Activated naive CD8-positive, alpha-beta T cell treated with anti-CD3 and anti-CD28 coated beads, Interleukin-2, amount 50 U/mL, for 24 hours (primary cell): ENCODE measurements around the gene RUSF1.

Source experiments
- ATAC-seq: fragments of 150-1000 bp; cut with Tn5 transposase; one replicate; pipeline ENCODE4 v1.10.0; 2021
- DNase-seq: peaks from one replicate; pipeline ENCODE4 v3.0.0; 2021
- H3K27ac Mint-ChIP-seq: one replicate; pipeline ENCODE4 v1.8.0; 2021; ENCODE audit warnings: mild to moderate bottlenecking, mixed read lengths
- H3K27me3 Mint-ChIP-seq: one replicate; pipeline ENCODE4 v1.8.0; 2021; ENCODE audit warnings: mixed read lengths
- H3K36me3 Mint-ChIP-seq: one replicate; pipeline ENCODE4 v1.8.0; 2021; ENCODE audit warnings: low read depth, mixed read lengths
- H3K4me1 Mint-ChIP-seq: one replicate; pipeline ENCODE4 v1.8.0; 2021; ENCODE audit warnings: mixed read lengths
- H3K4me3 Mint-ChIP-seq: one replicate; pipeline ENCODE4 v1.8.0; 2021; ENCODE audit warnings: mild to moderate bottlenecking, moderate library complexity, mixed read lengths
- H3K9me3 Mint-ChIP-seq: one replicate; pipeline ENCODE4 v1.8.0; 2021; ENCODE audit warnings: mixed read lengths

The RUSF1 gene

DNA sequence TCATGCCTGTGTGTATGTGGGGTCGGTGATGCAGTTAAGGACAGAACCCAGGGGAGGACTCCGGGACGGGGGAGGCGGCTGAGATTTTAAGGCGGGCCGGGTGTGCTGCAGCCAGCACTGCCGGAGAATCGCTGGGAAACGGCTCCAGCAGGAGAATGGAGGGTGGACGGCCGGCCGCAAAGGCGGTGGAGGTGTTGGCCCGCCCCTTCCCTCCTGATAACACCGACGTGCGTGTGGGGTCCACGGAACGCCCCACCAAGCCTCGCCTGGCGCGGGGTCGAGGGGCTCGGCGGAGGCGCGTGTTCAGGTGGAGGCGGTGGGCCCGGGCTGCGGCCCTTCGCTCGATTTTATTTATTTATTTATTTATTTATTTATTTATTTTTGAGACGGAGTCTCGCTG is 66.2 kb downstream of the RUSF1 start:
- no peak for ATAC-seq
- H3K9me3 Mint-ChIP-seq: no peaks in the 10 kb centered on the region
- peak overlapping the region; percentile 73 for H3K4me3 Mint-ChIP-seq
- H3K36me3 Mint-ChIP-seq: no peaks in the 10 kb centered on the region
- H3K27me3 Mint-ChIP-seq: peaks cover 3% of the 10 kb centered on the region
- H3K27ac Mint-ChIP-seq: peak overlapping the region; percentile 67
- H3K4me1 Mint-ChIP-seq: peaks cover 24% of the 10 kb centered on the region
- no peak for DNase-seq

DNA sequence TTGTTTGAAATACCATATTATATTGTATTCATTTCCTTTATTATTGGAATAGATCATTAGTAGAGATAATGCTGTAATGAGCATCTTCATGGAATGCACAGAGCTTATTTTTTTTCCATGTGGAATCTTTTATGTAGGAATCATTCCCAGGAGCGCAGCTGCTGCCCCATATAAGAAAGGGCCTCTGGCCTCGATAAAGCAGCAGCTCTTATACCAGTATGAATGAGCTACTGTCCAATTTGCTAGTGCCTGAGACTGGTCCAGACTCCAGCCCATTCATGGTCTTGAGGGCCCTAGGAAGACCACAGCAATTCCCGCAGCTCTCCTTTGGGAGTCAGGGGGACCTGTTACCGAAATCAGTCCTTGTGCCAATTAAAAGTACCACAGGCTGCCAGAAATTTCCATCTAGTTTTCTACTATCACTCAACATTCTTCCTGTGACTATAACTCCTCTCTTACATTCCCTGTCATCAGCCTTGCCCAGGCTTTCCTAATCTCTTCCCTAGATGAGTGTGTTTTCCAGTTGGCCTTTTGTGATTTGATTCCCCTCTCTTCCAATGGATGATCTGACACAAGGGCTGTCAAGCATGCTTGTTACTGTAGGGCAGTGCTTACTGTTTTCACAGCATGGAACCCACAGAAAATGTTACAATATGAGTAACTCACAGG is 67.5 kb downstream of the RUSF1 start:
- no peak for DNase-seq
- H3K36me3 Mint-ChIP-seq: no peaks in the 10 kb centered on the region
- H3K27ac Mint-ChIP-seq: no peak overlapping the region
- no peak for ATAC-seq
- H3K4me3 Mint-ChIP-seq: no peak overlapping the region
- H3K4me1 Mint-ChIP-seq: peaks cover 20% of the 10 kb centered on the region
- peaks cover 3% of the 10 kb centered on the region for H3K27me3 Mint-ChIP-seq
- no peaks in the 10 kb centered on the region for H3K9me3 Mint-ChIP-seq

DNA sequence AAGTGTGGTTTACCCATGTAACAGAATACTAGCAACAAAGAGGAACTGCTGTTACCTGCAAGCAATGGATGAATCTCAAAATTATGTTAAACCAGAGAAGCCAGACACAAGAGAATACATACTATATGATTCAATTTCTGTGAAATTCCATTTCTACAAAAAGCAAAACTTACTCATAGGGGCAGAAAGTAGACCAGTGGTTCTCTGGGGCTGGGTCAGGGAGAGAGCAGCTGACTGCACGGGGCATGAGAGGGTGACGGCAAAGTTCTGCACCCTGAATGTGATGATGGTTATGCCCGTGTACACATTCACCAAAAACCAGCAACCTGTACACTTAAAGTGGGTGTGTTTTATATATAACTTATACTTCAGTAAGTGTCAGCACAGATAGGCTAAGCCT is 68.7 kb downstream of the RUSF1 start:
- Mint-ChIP-seq H3K9me3 (no peaks in the 10 kb centered on the region), H3K4me3 (no peak overlapping the region), H3K36me3 (no peaks in the 10 kb centered on the region), H3K4me1 (peaks cover 20% of the 10 kb centered on the region), H3K27me3 (peaks cover 3% of the 10 kb centered on the region), H3K27ac (no peak overlapping the region)
- ATAC-seq (peak; percentile 41), DNase-seq (no peak)
